K562 (cell line): Measurements from ENCODE around the gene FIZ1. TPM values are rescaled to one million over a fixed set of nuclear protein-coding genes. Genes with fewer than 3 reads are reported as not detected.

ENCODE experiments used
- ATAC-seq: fragments of 200-7000 bp; cut with Tn5 transposase; 3 replicates; pipeline ENCODE4 v1.9.1; 2020; ENCODE audit warnings: moderate library complexity
- BruUV-seq: library from RNA; stranded (reverse); fragments of 400-500 nt; replicated peaks from 2 replicates; lab custom pipeline; 2021; lab: Mats Ljungman, UMichigan
- CTCF ChIA-PET: fragments of 300-600 bp; formaldehyde crosslinking; extraction: SDS; loops from one replicate; lab custom pipeline; 2021; ENCODE audit warnings: low intra/inter-chr PET ratio; lab: Yijun Ruan, JAX
- POLR2A ChIA-PET: fragments of 300-600, 350-650 bp; sonication (Branson Sonifier 250); formaldehyde crosslinking; extraction: SDS; loops from one replicate; lab custom pipeline; 2021; ENCODE audit warnings: antibody characterized with exemption, inconsistent platforms; lab: Yijun Ruan, JAX
- DNase-seq, 4 experiments: peaks; one replicate each; pipeline versions ENCODE4 v3.0.0 to v3.0.0-alpha.2; 2011 to 2018; ENCODE audit warnings: low spot score in 3 of 4, mixed read lengths in 3 of 4; ENCODE audit errors: extremely low read depth in 1 of 4
- FAIRE-seq: peaks from 2 replicates; lab custom pipeline; 2011; peaks lifted over from hg19 to GRCh38; lab: Jason Lieb, UNC
- H2AFZ ChIP-seq: 2 replicates; pipeline ENCODE4 v1.6.0; 2011; ENCODE audit warnings: low read depth, low read length, control low read depth, inconsistent platforms
- H3K27ac ChIP-seq: fragments of 200-600 bp; 3 replicates; pipeline ENCODE4 v1.8.0; 2011; ENCODE audit warnings: low read depth, mild to moderate bottlenecking, control low read depth, inconsistent platforms, low read length, moderate library complexity, mixed read lengths; ENCODE audit errors: extremely low read depth
- H3K27me3 ChIP-seq, 2 experiments: fragments of 300-600 bp in 1 of 2; 2 replicates in 1 of 2; 3 replicates in 1 of 2; pipeline versions ENCODE4 v1.6.0 to v1.8.0; 2011; ENCODE audit warnings: inconsistent platforms in 2 of 2, low read length in 2 of 2, mild to moderate bottlenecking in 1 of 2, mixed read lengths in 1 of 2, moderate library complexity in 1 of 2; ENCODE audit not compliant: control insufficient read depth in 2 of 2, insufficient read depth in 2 of 2
- H3K36me3 ChIP-seq: fragments of 300-600 bp; 3 replicates; pipeline ENCODE4 v1.8.0; 2011; ENCODE audit warnings: mild to moderate bottlenecking, low read length, inconsistent platforms; ENCODE audit not compliant: control insufficient read depth, insufficient read depth
- H3K4me1 ChIP-seq, 2 experiments: fragments of 200-600 bp in 1 of 2; replicated peaks in 1 of 2; 2 replicates in 1 of 2; 3 replicates in 1 of 2; pipeline versions ENCODE4 v1.5.1 to v1.8.0; 2011; ENCODE audit warnings: inconsistent platforms in 2 of 2, low read length in 2 of 2, mild to moderate bottlenecking in 1 of 2, mixed read lengths in 1 of 2, moderate library complexity in 1 of 2; ENCODE audit not compliant: control insufficient read depth in 2 of 2, insufficient read depth in 2 of 2
- H3K4me2 ChIP-seq: 2 replicates; pipeline ENCODE4 v1.6.1; 2011; ENCODE audit warnings: low read length, control low read depth, inconsistent platforms, mixed read lengths; ENCODE audit not compliant: insufficient read depth
- H3K4me3 ChIP-seq: fragments of 200-600 bp; sonication (generic), shearing (Covaris generic); 2 replicates; pipeline ENCODE4 v1.5.1; 2016; ENCODE audit warnings: control low read depth, inconsistent platforms
- H3K79me2 ChIP-seq: fragments of 200-600 bp; 3 replicates; pipeline ENCODE4 v1.8.0; 2011; ENCODE audit warnings: low read length, inconsistent platforms; ENCODE audit not compliant: control insufficient read depth, insufficient read depth
- H3K9ac ChIP-seq, 2 experiments: 2 replicates each; pipeline versions ENCODE4 v1.6.0 to v1.6.1; 2011; ENCODE audit warnings: low read depth in 2 of 2, low read length in 2 of 2, control low read depth in 1 of 2, inconsistent platforms in 1 of 2, mild to moderate bottlenecking in 1 of 2, mixed read lengths in 1 of 2; ENCODE audit not compliant: insufficient read depth in 1 of 2
- H3K9me1 ChIP-seq: one replicate; pipeline ENCODE4 v1.6.0; 2011; ENCODE audit warnings: inconsistent platforms, mild to moderate bottlenecking, low read length, moderate library complexity; ENCODE audit not compliant: control insufficient read depth, insufficient read depth
- H3K9me3 ChIP-seq: replicated peaks from 2 replicates; pipeline ENCODE4 v1.5.1; 2011; ENCODE audit warnings: low read depth, low read length, inconsistent platforms; ENCODE audit not compliant: control insufficient read depth, insufficient read depth
- H4K20me1 ChIP-seq: replicated peaks from 2 replicates; pipeline ENCODE4 v1.6.1; 2011; ENCODE audit warnings: low read length, inconsistent platforms, mixed read lengths; ENCODE audit not compliant: control insufficient read depth, insufficient read depth
- CCNT2 ChIP-seq: IDR thresholded peaks from 2 replicates; pipeline ENCODE4 v1.6.1; 2011; ENCODE audit warnings: borderline replicate concordance, low read depth, mild to moderate bottlenecking, moderate library complexity, mixed read lengths, low read length; ENCODE audit not compliant: insufficient read length; ENCODE audit errors: extremely low read depth
- E2F6 ChIP-seq, 2 experiments: IDR thresholded peaks; 2 replicates each; pipeline ENCODE4 v1.6.1; 2011; ENCODE audit warnings: borderline replicate concordance in 1 of 2, control low read depth in 1 of 2, low read depth in 1 of 2, low read length in 1 of 2, mild to moderate bottlenecking in 1 of 2, mixed read lengths in 1 of 2, moderate library complexity in 1 of 2; ENCODE audit not compliant: insufficient read depth in 1 of 2, insufficient read length in 1 of 2, poor library complexity in 1 of 2, severe bottlenecking in 1 of 2; ENCODE audit errors: extremely low read depth in 1 of 2
- ERF ChIP-seq: fragments of 450-650 bp; formaldehyde crosslinking; IDR thresholded peaks from 2 replicates; pipeline ENCODE4 v1.4.0; 2020; ENCODE audit warnings: mild to moderate bottlenecking, mixed read lengths
- FUS ChIP-seq: fragments of 200-400 bp; formaldehyde crosslinking; optimal IDR thresholded peaks from 2 replicates; pipeline ENCODE3; 2017; ENCODE audit warnings: low read depth, low read length
- KLF1 ChIP-seq: fragments of 450-650 bp; IDR thresholded peaks from 2 replicates; pipeline ENCODE4 v1.6.1; 2016; ENCODE audit warnings: missing genetic modification characterization, missing compliant biosample characterization
- MXI1 ChIP-seq: IDR thresholded peaks from 2 replicates; pipeline ENCODE4 v1.6.1; 2011; ENCODE audit warnings: low read depth, mild to moderate bottlenecking, improper control_type of control experiment, low read length
- NCOA1 ChIP-seq: fragments of 450-650 bp; IDR thresholded peaks from 2 replicates; pipeline ENCODE4 v1.6.1; 2016; ENCODE audit warnings: low read depth
- PKNOX1 ChIP-seq: fragments of 450-650 bp; IDR thresholded peaks from 2 replicates; pipeline ENCODE4 v1.6.1; 2016
- RBM17 ChIP-seq: fragments of 200-400 bp; formaldehyde crosslinking; IDR thresholded peaks from 2 replicates; pipeline ENCODE4 v1.6.1; 2017; ENCODE audit warnings: low read depth, mild to moderate bottlenecking, low read length, borderline replicate concordance
- ZBTB7A ChIP-seq: IDR thresholded peaks from 2 replicates; pipeline ENCODE4 v1.6.1; 2011; ENCODE audit warnings: low read depth, mild to moderate bottlenecking, low read length, moderate library complexity, borderline replicate concordance; ENCODE audit not compliant: control insufficient read depth
- ZNF165 ChIP-seq: fragments of 250-450 bp; sonication (Bioruptor Pico); IDR thresholded peaks from 2 replicates; pipeline ENCODE4 v1.4.0; 2020; ENCODE audit warnings: borderline replicate concordance
- WGBS: fragments of 100-300 bp; shearing (Covaris generic); methylation state at CpG from one replicate; pipeline ENCODE4 v1.1.6; 2016; ENCODE audit warnings: low coverage, mixed read lengths; ENCODE audit not compliant: insufficient coverage; ENCODE audit errors: missing lambda C conversion rate; 5-methylcytosine and 5-hydroxymethylcytosine counted together
- in situ Hi-C: fragments of 300-500 bp; cut with MboI; formaldehyde crosslinking; loops from 4 replicates; pipeline ENCODE4 v1.15.0; 2018; ENCODE audit warnings: inconsistent platforms, mixed read lengths
- intact Hi-C: fragments of 100-400 bp; cut with micrococcal nuclease; formaldehyde crosslinking; loops from 2 replicates; pipeline ENCODE4 v1.14.2; 2022
- polyA plus RNA-seq, 8 experiments: library from polyadenylated mRNA; depleted of rRNA in 4 of 8; stranded (reverse) in 5 of 8; unstranded in 3 of 8; fragments of >200 nt; fragmentation: Nextera tagmentation in 2 of 8; fragmentation: Illumina TruSeq in 1 of 8; extraction: Ambion mirVana in 2 of 8; extraction: Trizol in 1 of 8; gene quantifications; 2 replicates each; pipeline versions ENCODE4 v1.2.1 to v1.2.3, GENCODE V29; 2011 to 2014; ENCODE audit warnings: inconsistent platforms in 1 of 8, missing spikeins in 1 of 8
- total RNA-seq, 7 experiments: library from RNA; depleted of rRNA in 6 of 7; stranded (reverse); fragments of >200 nt in 6 of 7; fragmentation: Illumina TruSeq in 2 of 7; extraction: Trizol in 2 of 7; gene quantifications; 2 replicates each; pipeline versions ENCODE4 v1.2.1 to v1.2.3, GENCODE V29; 2011 to 2021; ENCODE audit warnings: low replicate concordance in 1 of 7

The FIZ1 gene
- total and polyA plus RNA-seq, 9 of the 15 experiments (the other 6 are each of a cell fraction or from before 2014, with no cell fraction given): 0.79 to 17.5 (median 5.5) TPM

- H3K4me2 ChIP-seq: peak overlapping the region; percentile 91
- ATAC-seq: no peak
- peak in 2 of 4 experiments; percentile 28 to 53 for DNase-seq
- no peaks in the 10 kb centered on the region for H3K27me3 ChIP-seq
- H3K9me1 ChIP-seq: no peaks in the 10 kb centered on the region
- no peaks in the 10 kb centered on the region for H3K9me3 ChIP-seq
- no peak overlapping the region for H2AFZ ChIP-seq
- peak overlapping the region; percentile 74; the same call in 2 of the 3 replicates for H3K27ac ChIP-seq
- ChIA-PET CTCF (interaction anchor here (0.6 kb wide), 1 partner anchor 682 kb away, joined by 6 read pairs; no protein-coding TSS in a partner anchor), POLR2A (interaction anchor here (0.6 to 2.3 kb wide), 2 partner anchors 12 to 475 kb away, joined by 3 to 8 read pairs; partner anchors contain the start of gene U2AF2)
- H4K20me1 ChIP-seq: no peaks in the 10 kb centered on the region
- peak; percentile 40 for FAIRE-seq
- 17% methylated on average over 30 of the region's 65 CpGs for WGBS
- in situ Hi-C loops (loop anchor here (25.0 kb wide), 2 partner anchors 505 to 670 kb away; partner anchors contain the start of genes TNNT1 and ZSCAN5A), intact Hi-C loops (no loop called here)
- peaks cover 80% of the 10 kb centered on the region for H3K79me2 ChIP-seq
- H3K4me3 ChIP-seq: peak overlapping the region; percentile 94
- H3K9ac ChIP-seq: peak overlapping the region; percentile 88 to 98; a peak in 3 of 4 replicates
- H3K36me3 ChIP-seq: peaks cover 36% of the 10 kb centered on the region; the same call in 2 of the 3 replicates
- peaks cover 41 to 65% of the 10 kb centered on the region in 2 experiments for H3K4me1 ChIP-seq
- BruUV-seq: TSS peak; percentile 25
- TF ChIP-seq FUS (peak; percentile 68), ZNF165 (CRISPR knock-in tag) (no peak), KLF1 (tag) (no peak), PKNOX1 (peak; percentile 10; the same call in 1 of the 2 replicates), ZBTB7A (peak; percentile 49; the same call in 1 of the 2 replicates), E2F6 (IDR thresholded peaks at IDR 0.05; ENCODE audit: borderline replicate concordance in 1 of 2, extremely low read depth in 1 of 2, insufficient read depth in 1 of 2, insufficient read length in 1 of 2, low read depth in 1 of 2, low read length in 1 of 2, poor library complexity in 1 of 2, severe bottlenecking in 1 of 2) (peak; percentile 54 to 75), MXI1 (no peak), NCOA1 (no peak), CCNT2 (peak; percentile 28), ERF (CRISPR knock-in tag) (peak; percentile 15; the same call in 1 of the 2 replicates), RBM17 (no peak)
These were observed 43.1 kb upstream of the FIZ1 start for GRCh38 chr19:55642153-55643002.
